Measurements from ENCODE around the gene PYHIN1.

PYHIN1 gene

DNA sequence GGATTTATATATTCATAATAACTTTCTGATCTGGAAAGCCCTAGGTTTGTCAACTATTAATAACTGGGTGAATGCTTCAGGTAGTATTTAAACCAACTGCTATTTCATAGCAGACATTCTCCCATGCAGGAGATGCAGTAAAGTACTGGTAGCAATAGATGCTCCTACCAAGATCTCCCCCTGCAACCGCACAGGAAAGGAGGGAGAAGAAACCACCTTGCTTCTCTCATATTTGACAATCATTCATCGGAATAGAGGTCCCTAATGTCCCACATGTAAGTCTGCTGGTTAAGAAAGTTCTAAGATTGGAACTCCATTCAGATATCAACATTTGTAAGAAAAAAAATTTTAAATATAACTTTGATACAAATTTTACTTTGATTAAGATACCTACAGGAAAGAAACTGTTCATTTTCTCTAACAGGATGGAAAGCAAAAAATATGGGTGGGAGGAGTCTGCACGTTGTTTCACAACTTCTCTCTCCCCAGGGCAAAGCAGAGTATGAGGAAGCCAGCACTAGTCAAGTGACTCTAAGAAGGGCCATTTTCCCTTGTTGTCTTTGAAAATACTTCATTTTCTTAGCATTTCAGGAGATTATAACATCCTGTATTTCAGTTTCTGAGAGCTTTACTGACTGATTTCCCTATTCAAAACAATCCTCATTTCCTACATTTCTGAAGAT, at the start of gene PYHIN1:
Gene PYHIN1, plus strand, starts transcription at position 498 of the 683 bp plus-strand sequence. CDS start 5,359 bp downstream, outside the sequence.
- no peak for DNase-seq

GRCh38 chr1:158893654-158894053, 37.7 kb upstream of the PYHIN1 start:
- DNase-seq, result no peak

GRCh38 chr1:158898722-158899121, 32.6 kb upstream of the PYHIN1 start:
- DNase-seq, result no peak

- DNase-seq, result no peak
Observed at GRCh38 chr1:158901623-158902022, 29.7 kb upstream of the PYHIN1 start.

- DNase-seq, result no peak
Observed at GRCh38 chr1:158916085-158916484, 15.3 kb upstream of the PYHIN1 start.

- DNase-seq, result no peak
Observed at GRCh38 chr1:158924677-158925076, 6.7 kb upstream of the PYHIN1 start.

GRCh38 chr1:158930504-158930903, 848 bp upstream of the PYHIN1 start:
- no peak for DNase-seq

DNA sequence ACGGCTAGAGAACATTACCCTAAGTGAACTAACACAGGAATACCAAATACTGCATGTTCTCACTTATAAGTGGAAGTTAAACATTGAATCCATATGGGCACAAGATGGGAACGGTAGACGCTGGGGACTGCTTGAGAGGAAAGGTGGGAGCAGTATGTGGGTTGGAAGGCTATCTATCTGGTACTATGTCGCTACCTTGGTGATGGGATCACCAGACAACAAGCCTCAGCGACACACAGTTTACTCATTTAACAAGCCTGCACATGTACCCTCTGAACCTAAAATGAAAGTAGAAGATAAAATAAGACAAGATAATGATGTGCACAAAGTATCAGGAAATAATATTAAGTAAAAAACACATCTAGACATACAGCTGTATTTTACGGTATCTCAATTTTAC, 819 bp downstream of the PYHIN1 start:
- no peak for DNase-seq

- DNase-seq, result no peak
Observed at GRCh38 chr1:158933621-158934020, 2.3 kb downstream of the PYHIN1 start.

- DNase-seq, result no peak
Observed at GRCh38 chr1:158939180-158939579, 7.8 kb downstream of the PYHIN1 start.

DNA sequence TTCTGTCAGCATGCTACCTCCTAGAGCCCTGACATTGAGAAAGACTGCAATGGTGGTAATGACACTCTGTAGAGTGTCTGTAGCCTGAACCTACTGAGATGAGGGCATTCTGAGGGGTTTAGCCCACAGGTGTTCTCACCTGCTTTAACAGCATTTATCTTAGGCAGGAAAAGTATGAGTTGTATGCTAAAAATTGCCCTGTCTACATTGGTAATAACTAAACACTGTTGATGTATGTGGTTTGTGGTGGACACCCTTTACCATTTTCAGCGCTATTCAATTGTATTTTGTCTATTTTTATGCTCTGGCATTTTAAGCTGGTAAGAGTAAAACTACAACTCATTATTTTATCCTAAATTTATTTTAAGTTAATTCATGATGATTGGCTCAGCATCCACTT, 10.0 kb downstream of the PYHIN1 start:
- DNase-seq, result no peak

- DNase-seq, result no peak
Observed at GRCh38 chr1:158942490-158942889, 11.1 kb downstream of the PYHIN1 start.

GRCh38 chr1:158943059-158943458, 11.7 kb downstream of the PYHIN1 start:
- DNase-seq, result no peak

GRCh38 chr1:158945061-158945460, 13.7 kb downstream of the PYHIN1 start:
- no peak for DNase-seq

- DNase-seq, result no peak
Observed at GRCh38 chr1:158946785-158947184, 15.4 kb downstream of the PYHIN1 start.

GRCh38 chr1:158951956-158952355, 20.6 kb downstream of the PYHIN1 start:
- DNase-seq, result no peak

DNA sequence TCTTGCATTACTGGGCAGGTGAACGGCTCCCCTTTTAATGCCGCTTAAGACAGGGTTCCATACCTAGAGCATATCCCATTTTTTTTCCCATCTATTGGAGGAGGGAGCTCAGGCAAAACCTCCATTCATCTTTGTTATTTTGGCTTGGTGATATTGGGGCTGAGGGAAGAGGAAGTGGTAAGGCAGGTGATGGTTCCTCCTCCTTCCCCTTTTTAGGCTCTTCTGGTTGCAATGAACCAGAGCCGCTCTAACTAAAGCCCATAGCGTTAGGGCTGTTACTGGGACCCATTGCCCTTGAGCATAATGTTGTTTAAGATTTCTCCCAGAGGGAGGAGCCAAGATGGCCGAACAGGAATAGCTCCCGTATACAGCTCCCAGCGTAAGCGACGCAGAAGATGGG, 21.1 kb downstream of the PYHIN1 start:
- no peak for DNase-seq

DNA sequence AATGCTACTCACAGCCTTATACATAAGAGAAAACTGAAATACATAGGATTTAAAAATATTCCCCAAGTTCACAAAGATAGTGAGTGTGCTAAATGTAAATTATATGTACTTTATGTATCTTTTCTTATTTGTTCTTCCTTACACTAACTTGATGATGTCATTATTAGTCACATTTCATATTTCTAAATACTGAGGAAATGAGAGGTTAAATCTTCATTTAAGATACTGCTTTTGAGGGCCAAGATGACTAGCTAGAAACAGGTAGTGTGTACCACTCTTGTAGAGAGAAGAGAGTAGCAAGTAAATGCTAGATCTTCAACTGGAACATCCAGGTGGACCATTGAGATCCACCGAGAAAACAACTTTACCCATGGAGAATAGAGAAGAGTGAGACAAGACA, 29.8 kb downstream of the PYHIN1 start:
- DNase-seq, result no peak

DNA sequence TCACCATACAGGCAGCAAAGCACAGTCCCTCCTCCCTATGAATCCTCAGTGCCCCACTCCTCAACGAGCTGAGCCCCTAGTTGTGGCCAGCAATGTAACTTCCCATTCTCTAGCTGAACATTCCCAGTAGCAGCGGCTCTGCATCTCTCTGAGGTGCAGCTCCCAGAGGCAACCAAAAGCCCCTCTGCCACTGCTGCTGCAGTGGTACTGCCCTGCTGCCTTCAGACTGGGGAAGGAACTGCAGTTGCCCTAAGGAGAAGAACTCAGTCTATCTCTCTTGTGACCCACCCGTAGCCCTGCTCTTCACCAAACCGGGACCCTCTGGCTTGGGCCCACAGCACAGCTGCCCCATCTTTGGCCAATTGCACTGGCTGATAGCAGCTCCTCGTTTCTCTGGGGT, 31.6 kb downstream of the PYHIN1 start:
- no peak for DNase-seq

DNA sequence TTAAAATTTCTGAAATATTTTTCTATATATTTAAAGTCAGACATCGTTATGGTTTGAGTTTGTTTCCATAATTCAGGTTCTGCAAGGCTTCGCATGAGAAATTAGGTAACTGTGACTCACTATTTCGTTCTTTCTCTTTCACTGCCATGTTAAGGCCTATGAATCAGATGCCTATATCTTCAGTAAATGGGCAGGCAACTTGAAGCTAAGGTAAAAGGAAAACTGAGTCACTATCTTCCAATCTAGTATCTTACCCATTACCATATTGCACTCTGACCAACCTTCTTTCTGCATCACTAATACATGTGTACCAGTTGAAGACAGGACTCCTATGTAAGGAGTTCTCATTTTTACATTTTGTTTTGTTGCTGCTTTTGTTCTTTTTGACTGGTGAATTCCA, 37.8 kb downstream of the PYHIN1 start:
- DNase-seq, result no peak

DNA sequence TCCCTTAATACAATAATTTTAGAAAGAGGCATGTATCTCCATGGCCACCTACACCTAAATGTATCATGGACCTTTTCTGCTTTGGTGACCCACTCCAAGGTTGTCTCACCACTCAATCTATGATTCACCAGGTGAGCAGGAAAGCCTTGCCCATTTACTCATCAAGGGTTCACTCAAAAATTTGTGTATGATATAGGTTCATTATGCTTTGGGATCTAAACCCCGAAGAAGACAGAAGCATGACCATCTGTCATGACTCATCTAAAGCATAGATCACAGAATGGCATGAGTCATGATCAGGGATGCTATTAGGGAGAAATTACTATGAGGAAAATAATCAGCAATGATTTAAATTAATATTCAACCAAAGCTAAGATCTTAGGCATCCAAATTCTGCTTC, 38.5 kb downstream of the PYHIN1 start:
- no peak for DNase-seq

DNA sequence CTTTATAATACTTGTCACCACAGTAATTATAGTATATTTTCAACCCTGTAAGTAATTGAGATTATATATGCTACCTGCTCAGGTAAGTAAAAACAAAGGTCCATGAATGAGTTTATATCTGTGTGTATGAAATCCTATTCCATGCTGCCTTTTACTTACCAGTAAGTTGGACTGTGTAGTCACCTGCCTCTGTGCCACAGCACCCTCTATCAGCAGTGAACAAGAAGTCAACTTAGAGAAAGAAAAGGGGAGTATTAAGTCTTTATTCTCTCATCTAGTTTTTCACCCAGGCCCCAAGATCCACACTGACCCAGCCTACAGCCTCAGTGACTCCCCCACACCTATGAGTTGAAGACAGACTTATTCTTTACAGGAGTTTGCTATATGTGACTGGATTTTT, 41.5 kb downstream of the PYHIN1 start:
- no peak for DNase-seq

- DNase-seq, result no peak
Observed at GRCh38 chr1:158976219-158976618, 44.9 kb downstream of the PYHIN1 start.

GRCh38 chr1:158978730-158979129, 47.4 kb downstream of the PYHIN1 start:
- DNase-seq, result no peak

DNA sequence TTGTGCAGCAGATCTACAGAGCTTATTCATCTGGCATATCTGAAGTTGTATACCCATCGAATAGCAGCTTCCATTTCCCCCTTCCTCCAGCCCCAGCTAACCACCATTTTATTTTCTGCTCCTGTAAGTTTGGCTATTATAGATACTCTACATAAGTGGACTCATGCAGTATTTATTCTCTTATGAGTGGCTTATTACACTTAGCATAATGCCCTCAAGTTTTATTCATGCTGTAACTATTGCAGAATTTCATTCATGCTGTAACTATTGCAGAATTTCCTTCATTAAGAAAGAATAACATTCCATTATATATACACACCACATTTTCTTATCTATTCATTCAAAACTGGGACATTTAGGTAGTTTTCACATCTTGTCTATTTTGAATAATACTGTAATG, 47.9 kb downstream of the PYHIN1 start:
- no peak for DNase-seq
